ENCODE results near the gene HMGCL.
A peak's percentile ranks its signal among the peaks of the same experiment; 100 is the strongest.
"Not testable (repeated sequence)": the region's sequence is repeated elsewhere in the genome, so short reads cannot be mapped to it uniquely, and the experiment has no call there.

Gene HMGCL

GRCh38 chr1:23797478-23798448 is 27.5 kb downstream of the HMGCL start:
- DNase-seq = no peak

DNA sequence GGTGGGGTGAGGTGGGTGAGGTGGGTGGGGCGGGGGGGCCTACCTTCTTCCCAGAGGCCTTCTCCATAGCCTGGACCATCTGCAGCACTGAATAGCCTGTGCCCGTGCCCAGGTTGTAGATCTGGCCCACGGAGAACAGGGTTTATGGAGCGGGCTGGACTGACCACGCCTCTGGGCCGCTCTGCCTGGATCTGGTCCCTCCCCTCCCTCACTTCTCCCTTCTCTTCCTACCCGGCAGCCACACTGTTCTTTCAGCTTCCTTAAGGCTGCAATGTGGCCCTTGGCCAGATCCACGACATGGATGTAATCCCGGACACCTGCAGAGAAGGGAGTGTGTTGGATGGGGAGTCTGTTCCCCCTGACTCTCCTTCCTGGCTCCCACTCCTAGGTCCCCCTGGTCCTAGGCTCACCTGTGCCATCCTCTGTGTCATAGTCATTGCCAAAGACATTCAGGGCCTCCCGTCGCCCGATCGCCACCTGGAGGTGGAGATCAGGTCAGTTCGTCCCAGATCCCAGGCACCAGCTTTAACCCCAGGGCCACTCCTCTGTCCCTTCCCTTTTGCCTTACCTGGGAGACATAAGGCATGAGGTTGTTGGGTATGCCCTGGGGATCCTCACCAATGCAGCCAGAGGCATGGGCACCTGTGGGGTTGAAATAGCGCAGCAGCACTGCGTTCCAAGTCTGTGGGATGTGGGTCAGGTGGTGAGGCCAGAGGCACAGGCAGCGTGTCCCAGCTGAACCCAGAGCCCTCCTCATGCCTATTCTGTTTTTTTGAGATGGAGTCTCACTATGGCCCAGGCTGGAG is 28.6 kb downstream of the HMGCL start:
- DNase-seq = no peak

DNA sequence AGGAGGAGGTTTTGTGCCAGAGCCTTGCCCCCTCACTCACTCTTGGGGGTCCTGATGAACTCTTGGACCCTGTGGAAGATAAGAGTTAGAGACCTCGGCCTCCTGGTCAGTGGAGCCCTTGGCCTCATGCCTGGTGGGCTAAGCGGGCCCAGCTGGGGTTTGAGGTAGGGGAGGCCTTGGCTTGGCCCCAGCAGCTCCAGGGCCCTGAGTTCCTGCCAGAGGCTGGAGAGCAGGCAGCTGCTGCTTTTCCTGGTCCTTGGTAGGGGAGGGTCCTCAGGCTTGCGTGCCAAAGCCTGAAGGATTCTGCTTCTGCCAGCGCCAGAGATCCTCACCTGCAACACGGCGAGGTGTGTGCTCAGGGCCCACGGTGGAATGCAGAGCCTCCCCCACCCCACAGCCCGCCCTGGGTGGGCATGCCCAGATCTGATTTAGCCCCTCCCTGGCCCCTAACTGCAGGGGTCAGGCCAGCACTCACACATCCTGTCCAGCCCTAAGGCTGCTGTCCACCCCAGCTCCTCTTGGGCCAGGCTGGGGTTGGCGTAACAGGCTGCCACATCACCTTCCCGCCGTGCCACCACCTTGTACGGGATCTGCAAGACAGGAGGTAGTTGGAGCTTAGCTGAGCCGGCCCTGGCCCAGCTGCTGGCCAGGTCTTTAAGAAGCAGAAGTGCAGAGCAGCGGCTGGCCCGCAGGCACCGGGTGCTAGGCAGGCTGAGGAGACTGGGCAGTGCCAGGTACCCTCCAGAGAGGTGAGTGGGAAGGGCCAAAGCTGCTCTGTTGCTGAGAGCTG is 29.4 kb downstream of the HMGCL start:
- no peak for DNase-seq

DNA sequence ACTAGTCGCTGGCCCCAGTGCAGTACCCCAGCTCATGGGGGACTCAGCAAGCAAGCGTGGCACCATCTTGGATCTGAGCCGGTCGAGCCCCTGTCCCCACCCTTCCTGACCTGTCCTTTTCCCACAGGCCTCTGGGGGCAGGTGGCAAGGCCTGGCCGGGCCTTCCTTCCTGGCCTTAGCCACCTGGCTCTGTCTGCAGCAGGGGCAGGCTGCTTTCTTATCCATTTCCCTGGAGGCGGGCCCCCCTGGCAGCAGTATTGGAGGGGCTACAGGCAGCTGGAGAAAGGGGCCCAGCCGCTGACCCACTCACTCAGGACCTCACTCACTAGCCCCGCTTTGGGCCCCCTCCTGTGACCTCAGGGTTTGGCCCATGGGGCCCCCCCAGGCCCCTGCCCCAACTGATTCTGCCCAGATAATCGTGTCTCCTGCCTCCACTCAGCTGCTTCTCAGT is 30.5 kb downstream of the HMGCL start:
- DNase-seq = not testable (repeated sequence)

- DNase-seq = no peak
Measured at GRCh38 chr1:23793861-23794731, 31.1 kb downstream of the HMGCL start.

GRCh38 chr1:23793018-23793781 is 32.0 kb downstream of the HMGCL start:
- DNase-seq = peak; percentile 60

GRCh38 chr1:23792151-23792945 is 32.9 kb downstream of the HMGCL start:
- DNase-seq = no peak

GRCh38 chr1:23791516-23792047 is 33.6 kb downstream of the HMGCL start:
- peak; percentile 56 for DNase-seq

GRCh38 chr1:23790696-23791515 is 34.3 kb downstream of the HMGCL start, which contains the start of gene LYPLA2:
LYPLA2 (plus strand) TSS chr1:23791145; CDS start chr1:23792683, 1,538 bp downstream.
- DNase-seq = peak; percentile 94

GRCh38 chr1:23788695-23789094 is 36.5 kb downstream of the HMGCL start:
- DNase-seq = no peak

DNA sequence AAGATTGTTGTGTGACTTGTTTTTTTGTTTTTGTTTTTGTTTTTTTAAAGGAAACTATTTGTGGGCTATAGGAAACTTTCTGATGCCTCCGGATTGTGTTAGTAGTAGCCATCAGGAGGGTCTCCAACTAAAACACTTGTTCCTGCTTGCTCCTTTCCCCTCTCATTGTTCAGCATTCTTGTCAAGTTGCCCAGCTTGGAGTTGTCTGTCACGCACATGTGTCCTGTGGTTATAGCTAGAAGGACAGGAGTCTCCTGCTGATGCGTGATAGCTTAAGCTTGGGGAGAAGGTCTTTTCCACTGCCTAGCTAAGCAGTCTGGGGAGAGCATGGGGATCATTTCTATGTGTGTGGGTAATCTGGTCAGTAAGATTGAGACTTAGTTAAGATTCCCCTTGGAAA is 37.5 kb downstream of the HMGCL start:
- no peak for DNase-seq

DNA sequence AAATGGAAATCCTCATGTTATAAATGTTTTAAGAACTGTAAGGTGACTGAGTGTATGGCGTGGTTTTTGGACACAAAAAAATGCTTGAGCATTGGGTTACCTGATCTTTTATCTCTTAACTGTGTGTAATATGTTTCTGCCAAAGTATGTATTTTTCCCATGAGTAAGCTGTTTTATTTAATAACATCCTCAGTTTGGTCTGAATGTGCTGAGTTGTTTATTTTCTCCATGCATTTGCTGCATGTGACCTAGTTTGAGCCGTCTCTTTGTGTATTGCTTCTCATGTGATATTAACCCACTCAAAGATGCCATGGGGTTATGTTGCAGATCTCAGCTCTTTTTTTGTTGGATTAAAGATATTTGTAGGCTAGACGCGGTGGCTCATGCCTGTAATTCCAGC is 40.4 kb downstream of the HMGCL start:
- no peak for DNase-seq

GRCh38 chr1:23783141-23783540 is 42.1 kb downstream of the HMGCL start:
- DNase-seq = not testable (repeated sequence)

GRCh38 chr1:23779826-23780371 is 45.3 kb downstream of the HMGCL start:
- DNase-seq = no peak

- peak; percentile 84 for DNase-seq
Measured at GRCh38 chr1:23777979-23778814, 47.0 kb downstream of the HMGCL start, which contains the start of gene PITHD1. PITHD1 (plus strand) TSS chr1:23778418; CDS start chr1:23778516, 98 bp downstream.

DNA sequence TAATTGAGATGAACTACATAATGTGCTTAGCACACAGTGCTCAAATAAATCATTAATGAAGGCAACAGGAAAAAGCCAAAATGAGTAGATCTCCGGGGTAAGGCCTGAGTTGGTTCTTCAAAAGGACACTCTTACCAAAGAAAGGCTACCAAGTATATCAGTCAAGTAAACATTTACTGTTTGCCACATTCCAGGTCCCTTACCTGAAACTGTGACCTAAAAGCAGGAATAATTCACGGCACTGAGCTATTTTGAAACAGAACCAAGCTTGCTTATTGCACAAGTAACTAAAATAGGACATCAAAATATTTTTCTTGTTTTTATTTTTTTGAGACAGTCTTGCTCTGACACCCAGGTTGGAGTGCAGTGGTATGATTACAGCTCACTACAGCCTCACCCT is 49.0 kb downstream of the HMGCL start:
- DNase-seq = no peak

- no peak for DNase-seq
Measured at GRCh38 chr1:23774174-23774880, 50.9 kb downstream of the HMGCL start.

All from stimulated activated CD8-positive, alpha-beta memory T cell treated with anti-CD3 and anti-CD28 coated beads, Interleukin-4, amount 100 ng/mL, for 48 hours (primary cell).